GM10266 (cell line): ENCODE measurements around the gene PIGK.
"Not testable (repeated sequence)": the region's sequence is repeated elsewhere in the genome, so short reads cannot be mapped to it uniquely, and the experiment has no call there.

Source experiments
- DNase-seq: peaks from one replicate; pipeline ENCODE4 v3.0.0; 2012; ENCODE audit errors: extremely low spot score
- TF ChIP-seq, protein P1 (sequence below): IDR thresholded peaks from 2 replicates; pipeline ENCODE4 v1.5.1; 2012; ENCODE audit warnings: mild to moderate bottlenecking, low read depth; ENCODE audit not compliant: control insufficient read depth, insufficient read depth; ENCODE audit errors: missing control alignments

Gene PIGK

DNA sequence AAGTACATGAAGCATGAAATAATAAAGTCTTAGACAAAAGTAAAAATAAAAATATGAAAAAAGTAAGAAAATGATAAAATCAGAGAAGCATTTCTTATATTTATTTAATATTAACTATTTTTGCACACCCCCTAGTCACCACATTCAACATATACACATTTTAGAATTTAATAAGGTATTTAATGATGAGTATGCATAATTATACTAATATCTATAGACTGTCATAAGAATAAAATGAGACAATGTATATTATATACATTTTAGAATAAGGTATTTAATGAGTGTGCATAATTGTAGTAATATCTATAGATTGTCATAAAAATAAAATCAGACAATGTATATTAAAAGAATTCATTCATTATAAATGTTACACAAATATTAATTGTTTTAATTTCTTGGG lies 18.9 kb downstream of the PIGK start:
- TF ChIP-seq, protein P1, sequence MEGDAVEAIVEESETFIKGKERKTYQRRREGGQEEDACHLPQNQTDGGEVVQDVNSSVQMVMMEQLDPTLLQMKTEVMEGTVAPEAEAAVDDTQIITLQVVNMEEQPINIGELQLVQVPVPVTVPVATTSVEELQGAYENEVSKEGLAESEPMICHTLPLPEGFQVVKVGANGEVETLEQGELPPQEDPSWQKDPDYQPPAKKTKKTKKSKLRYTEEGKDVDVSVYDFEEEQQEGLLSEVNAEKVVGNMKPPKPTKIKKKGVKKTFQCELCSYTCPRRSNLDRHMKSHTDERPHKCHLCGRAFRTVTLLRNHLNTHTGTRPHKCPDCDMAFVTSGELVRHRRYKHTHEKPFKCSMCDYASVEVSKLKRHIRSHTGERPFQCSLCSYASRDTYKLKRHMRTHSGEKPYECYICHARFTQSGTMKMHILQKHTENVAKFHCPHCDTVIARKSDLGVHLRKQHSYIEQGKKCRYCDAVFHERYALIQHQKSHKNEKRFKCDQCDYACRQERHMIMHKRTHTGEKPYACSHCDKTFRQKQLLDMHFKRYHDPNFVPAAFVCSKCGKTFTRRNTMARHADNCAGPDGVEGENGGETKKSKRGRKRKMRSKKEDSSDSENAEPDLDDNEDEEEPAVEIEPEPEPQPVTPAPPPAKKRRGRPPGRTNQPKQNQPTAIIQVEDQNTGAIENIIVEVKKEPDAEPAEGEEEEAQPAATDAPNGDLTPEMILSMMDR: no peak

DNA sequence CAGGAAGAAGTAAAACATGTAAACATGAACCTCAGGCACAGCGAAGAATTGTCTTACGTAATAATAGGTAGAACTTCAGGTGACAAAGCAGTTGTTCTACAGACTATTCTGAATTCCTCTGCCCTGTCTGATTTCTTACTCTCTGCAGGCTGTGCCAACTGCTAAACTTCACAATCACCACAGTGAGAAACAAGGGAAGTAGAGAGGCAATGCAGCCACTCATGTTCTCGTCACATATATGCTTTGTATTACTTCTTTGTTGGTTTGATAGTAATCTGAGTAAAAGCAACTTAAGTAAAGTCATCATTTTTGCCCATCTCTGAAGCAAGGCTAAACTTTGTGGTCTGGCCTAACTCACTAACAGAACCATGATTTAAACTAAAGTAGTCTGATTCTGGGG lies 21.9 kb downstream of the PIGK start:
- TF ChIP-seq, protein P1: no peak

More for the DNA sequence above, 18.9 kb downstream of the PIGK start:
- DNase-seq: no peak

DNA sequence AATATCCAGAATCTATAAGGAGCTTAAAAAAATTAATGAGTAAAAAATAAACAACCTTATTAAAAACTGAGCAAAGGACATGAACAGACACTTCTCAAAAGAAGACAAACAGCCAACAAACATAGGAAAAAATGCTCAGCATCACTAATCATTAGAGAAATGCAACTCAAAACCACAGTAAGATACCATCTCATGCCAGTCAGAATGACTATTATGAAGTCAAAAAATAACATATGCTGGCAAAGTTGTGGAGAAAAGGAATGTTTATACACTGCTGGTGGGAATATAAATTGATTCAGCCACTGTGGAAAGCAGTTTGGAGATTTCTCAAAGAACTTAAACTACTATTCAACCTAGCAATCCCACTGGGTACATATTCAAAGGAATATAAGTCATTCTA lies 25.3 kb downstream of the PIGK start:
- TF ChIP-seq, protein P1: no peak
- DNase-seq: no peak

More for the DNA sequence above, 21.9 kb downstream of the PIGK start:
- DNase-seq: no peak

DNA sequence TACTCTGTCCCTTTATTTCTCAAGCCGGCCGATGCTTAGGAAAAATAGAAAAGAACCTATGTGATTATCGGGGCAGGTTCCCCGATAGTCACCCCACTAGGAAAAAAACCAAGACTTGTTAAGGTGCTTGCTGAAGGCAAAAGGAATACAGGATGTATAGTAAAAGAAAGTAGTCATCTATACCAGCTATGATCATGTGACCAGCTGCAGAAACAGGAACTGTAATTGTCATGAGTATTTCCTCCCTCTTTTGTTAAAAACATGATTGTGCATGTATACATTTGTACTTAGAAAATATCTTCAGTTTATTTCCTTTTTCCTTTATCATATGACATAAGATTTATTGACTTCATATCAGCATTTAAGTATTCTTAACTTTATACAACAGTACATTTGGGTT lies 30.5 kb downstream of the PIGK start:
- TF ChIP-seq, protein P1: no peak
- DNase-seq: no peak

DNA sequence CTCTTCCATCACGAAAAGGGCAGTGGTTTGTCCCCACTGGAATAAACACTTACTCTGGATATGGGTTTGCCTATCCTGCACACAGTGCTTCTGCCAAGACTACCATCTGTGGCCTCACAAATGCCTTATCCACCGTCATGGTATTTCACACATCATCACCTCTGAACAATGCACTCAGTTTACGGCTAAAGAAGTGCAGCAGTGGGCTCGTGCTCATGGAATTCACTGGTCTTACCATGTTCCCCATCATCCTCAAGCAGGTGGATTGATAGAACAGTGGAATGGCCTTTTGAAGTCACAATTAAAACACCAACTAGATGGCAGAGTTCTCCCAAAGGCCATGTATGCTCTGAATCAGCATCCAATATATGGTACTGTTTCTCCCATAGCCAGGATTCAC lies 32.3 kb downstream of the PIGK start:
- not testable (repeated sequence) for DNase-seq

DNA sequence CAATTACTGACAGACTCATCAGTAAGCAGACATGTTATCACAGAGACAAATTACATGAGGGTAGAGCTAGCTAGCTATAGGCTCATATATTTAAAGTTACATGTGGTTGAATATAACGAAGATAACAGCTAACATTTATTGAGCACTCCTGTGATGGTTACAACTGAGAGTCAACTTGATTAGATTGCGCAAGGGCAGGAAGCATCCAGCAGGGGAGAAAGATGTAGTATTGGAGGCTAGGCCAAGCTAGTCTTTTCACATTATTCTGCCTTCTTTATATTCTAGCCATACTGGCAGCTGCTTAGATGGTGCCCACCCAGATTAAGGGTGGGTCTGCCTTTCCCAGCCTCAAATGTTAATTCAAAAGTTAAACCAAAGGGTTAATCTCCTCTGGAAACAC lies 37.1 kb downstream of the PIGK start:
- TF ChIP-seq, protein P1: no peak
- no peak for DNase-seq

DNA sequence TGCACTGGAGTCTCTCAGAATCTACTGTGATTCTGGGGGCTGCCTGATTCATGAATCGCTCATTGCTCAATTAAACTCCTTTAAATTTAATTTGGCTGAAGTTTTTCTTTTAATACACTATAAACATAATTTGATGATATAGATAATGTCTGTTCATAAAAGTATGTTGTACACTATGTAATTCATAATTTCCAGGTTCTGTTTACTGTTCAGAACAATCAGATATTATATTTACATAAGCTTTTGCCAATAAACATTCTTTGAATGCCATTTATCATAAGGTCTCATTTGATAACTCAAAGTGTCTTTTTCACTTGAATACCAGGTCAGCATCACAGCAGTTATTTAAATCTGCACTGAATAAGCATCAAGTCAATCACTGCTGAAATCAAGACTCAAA lies 39.6 kb downstream of the PIGK start:
- TF ChIP-seq, protein P1: no peak
- DNase-seq: no peak

DNA sequence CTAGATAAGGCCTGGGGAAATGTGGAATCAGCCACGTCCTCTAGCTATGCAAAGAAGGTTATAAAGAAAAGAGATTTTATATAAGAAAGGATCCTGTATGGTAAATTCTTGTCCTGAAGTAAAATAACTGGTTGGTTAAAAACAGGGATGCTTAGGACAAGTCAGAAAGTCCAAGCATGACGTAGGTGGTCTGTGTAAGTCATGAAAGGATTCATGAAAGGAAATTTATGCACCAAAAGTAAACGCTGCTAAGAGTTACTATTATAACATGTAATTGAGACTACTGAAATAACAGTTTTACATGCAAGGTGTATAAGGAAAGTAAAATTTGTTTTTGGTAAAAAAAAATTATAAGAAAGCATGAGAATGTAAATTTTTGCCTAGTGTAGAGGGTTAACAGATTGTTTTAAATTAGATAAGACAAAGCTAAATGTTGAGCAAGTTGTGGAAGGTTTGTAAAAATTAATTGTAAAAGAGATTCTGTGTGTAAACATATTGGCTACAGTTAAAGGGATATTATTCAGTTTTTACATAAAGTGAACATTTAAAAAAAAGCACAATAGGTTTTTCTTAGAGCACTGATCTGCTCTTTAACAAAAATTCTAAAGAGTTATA lies 43.9 kb downstream of the PIGK start:
- DNase-seq: no peak
- TF ChIP-seq, protein P1: no peak
